ENCODE measurements around the gene CROCC.
"Not testable (repeated sequence)": the region's sequence is repeated elsewhere in the genome, so short reads cannot be mapped to it uniquely, and the experiment has no call there.

The CROCC gene

GRCh38 chr1:16924216-16924918 lies 2.6 kb downstream of the CROCC start:
- no peak for TF ChIP-seq CTCF (IDR thresholded peaks at IDR 0.05; ENCODE audit: low read depth, low read length)
- H3K4me3 ChIP-seq (replicated peaks in 1 of 2; ENCODE audit: low read depth in 2 of 2, low read length in 2 of 2), result no peak overlapping the region
- DNase-seq (ENCODE audit: low read depth in 2 of 2), result no peak

GRCh38 chr1:16924919-16925477 lies 3.3 kb downstream of the CROCC start:
- no peak for DNase-seq (ENCODE audit: low read depth in 2 of 2)
- TF ChIP-seq CTCF (IDR thresholded peaks at IDR 0.05; ENCODE audit: low read depth, low read length), result peak; percentile 18
- no peak overlapping the region for H3K4me3 ChIP-seq (replicated peaks in 1 of 2; ENCODE audit: low read depth in 2 of 2, low read length in 2 of 2)

GRCh38 chr1:16925635-16926490 lies 4.1 kb downstream of the CROCC start:
- H3K4me3 ChIP-seq (replicated peaks in 1 of 2; ENCODE audit: low read depth in 2 of 2, low read length in 2 of 2), result no peak overlapping the region
- DNase-seq (ENCODE audit: low read depth in 2 of 2), result no peak
- TF ChIP-seq CTCF (IDR thresholded peaks at IDR 0.05; ENCODE audit: low read depth, low read length), result no peak

DNA sequence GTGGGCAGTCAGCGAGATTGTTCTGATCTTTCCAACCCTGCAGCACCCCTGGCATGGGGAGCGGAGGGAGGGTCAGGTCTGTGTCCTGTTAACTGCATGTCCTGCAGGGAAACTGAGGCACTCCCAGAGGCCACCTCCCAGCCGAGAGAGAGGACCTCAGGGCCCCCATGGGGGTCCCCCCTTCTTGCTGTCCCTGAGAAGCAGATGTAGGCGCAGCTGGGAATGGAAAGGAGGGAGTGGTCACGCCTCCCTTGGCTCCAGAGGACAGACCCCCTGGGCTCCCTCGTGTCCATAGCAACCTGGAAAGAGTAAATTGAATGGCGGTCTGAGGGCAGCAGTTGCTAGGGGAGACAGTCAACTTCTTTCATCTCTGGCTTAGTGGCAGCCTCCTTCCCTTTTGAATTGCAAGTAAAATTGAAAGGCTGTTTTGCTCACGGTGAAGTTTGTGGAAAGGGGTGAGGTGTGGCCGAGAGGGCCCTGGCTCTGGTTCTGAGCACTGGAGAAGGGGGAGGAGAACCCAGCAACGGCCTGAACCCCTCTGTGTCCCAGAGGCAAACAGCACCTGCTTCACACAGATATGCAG lies 4.9 kb downstream of the CROCC start:
- H3K4me3 ChIP-seq (replicated peaks in 1 of 2; ENCODE audit: low read depth in 2 of 2, low read length in 2 of 2), result no peak overlapping the region
- TF ChIP-seq CTCF (IDR thresholded peaks at IDR 0.05; ENCODE audit: low read depth, low read length), result no peak

GRCh38 chr1:16927256-16927655 lies 5.5 kb downstream of the CROCC start:
- DNase-seq (ENCODE audit: low read depth in 2 of 2), result no peak
- TF ChIP-seq CTCF (IDR thresholded peaks at IDR 0.05; ENCODE audit: low read depth, low read length), result no peak
- no peak overlapping the region for H3K4me3 ChIP-seq (replicated peaks in 1 of 2; ENCODE audit: low read depth in 2 of 2, low read length in 2 of 2)

More for the DNA sequence above, 4.9 kb downstream of the CROCC start:
- DNase-seq (ENCODE audit: low read depth in 2 of 2), result no peak

DNA sequence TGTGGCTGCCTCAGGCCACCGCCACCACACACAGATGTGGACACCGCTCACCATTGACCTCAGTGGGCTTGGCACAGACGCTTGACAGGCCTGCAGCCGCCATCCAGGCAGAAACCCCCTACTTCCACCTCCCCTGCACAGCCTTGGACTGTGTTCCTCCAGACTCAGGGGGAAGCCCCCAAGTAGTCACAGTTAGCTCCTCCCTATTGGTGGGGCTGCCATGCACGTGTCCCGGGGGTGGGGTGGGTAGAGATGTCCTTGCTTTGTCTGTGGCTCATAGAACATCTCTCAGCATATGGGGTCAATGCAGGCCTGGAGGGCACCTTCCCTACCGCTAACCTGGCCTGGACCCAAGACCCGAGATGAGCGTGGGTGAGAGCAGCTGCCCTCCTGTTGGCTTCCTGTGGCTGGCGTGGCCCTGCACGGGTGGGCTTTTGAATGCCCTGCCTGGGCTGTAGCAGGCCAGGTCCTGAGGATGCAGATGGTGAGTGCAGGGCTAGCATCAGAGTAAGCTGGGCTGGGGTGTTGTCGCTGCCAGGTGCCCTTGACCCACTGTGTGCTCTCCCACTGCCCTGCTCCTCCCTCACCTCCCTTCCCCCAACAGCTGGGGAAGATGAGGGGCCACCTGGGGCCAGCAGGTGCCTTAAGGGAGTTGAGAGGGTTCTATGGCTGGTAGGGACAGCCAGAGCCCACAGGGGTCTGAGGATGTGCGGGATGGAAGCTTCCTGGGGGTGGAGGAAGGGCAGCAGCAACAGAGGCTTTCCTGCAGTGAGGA lies 6.2 kb downstream of the CROCC start:
- TF ChIP-seq CTCF (IDR thresholded peaks at IDR 0.05; ENCODE audit: low read depth, low read length), result no peak
- H3K4me3 ChIP-seq (replicated peaks in 1 of 2; ENCODE audit: low read depth in 2 of 2, low read length in 2 of 2), result no peak overlapping the region
- DNase-seq (ENCODE audit: low read depth in 2 of 2), result no peak

DNA sequence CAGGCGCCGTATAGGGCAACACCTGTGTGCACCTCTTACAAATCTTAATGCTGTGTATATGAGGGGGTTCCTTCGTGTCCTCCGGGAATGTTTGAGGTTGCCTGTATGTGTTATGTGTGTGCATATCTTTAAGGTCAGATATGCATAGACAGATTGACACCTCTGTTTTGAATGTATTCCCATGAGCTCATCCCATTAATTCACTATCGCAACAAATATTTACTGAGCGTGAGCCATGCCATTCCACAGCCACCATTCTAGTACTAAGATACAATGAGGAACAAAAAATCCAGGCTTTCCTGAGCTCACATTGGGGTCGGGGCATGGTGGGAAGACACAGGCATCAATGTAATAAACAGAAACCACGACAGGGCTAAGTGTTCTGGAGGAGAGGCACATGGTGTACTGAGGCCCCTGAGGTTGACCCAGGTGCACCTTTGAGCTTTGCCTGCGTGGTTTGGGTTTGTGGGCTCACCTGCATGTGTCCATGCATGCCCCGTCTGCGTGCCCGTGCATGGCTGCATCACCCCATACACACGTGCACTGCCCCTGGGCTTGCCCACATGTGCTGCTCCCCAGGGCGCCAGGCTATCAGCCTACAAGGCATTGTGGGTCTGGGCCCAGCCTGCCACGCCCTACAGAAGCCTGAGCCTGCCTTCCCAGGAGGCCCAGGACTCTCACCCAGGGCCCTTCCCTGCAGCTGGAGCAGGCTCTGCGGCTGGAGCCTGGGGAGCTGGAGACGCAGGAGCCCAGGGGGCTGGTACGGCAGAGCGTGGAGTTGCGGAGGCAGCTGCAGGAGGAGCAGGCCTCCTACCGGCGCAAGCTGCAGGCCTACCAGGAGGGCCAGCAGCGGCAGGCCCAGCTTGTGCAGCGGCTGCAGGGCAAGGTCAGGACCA lies 7.7 kb downstream of the CROCC start:
- DNase-seq (ENCODE audit: low read depth in 2 of 2), result not testable (repeated sequence)

DNA sequence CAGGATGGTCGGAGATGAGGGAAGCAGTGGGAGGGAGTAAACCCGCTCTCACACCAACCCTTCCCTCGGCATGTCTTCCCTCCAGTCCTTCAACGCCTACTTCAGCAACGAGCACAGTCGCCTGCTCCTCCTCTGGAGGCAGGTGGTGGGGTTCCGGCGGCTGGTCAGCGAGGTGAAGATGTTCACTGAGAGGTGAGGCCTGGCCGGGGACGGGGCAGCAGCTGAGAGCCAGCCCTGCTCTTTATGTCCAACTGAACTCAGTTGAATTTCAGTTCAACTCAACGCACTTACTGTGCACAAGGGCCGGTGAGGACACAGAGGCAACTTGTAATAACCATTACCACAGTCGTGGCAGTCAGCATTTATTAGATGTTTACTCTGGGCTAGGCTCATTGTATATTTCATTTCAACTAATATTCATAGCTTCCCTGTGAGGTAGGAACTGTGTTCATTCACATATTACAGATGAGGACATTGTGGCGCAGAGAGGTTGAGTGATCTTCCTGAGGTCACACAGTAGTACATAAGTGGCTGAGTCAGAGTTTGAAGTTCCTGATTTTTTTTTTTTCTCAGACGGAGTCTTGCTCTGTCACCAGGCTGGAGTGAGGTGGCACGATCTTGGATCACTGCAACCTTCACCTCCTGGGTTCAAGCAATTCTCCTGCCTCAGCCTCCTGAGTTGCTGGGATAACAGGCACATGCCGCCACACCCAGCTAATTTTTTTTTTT lies 9.6 kb downstream of the CROCC start:
- DNase-seq (ENCODE audit: low read depth in 2 of 2), result peak in 1 of 2 donors; percentile 36
- H3K4me3 ChIP-seq (replicated peaks in 1 of 2; ENCODE audit: low read depth in 2 of 2, low read length in 2 of 2), result not testable (repeated sequence)

More for the DNA sequence above, 7.7 kb downstream of the CROCC start:
- H3K4me3 ChIP-seq (replicated peaks in 1 of 2; ENCODE audit: low read depth in 2 of 2, low read length in 2 of 2), result not testable (repeated sequence)

Data from cardiac fibroblast (primary cell).